Adipose tissue (tissue), 3 donors: Measurements from ENCODE around the gene MED15. TPM values are rescaled to one million over a fixed set of nuclear protein-coding genes. Genes with fewer than 3 reads are reported as not detected.

ENCODE experiments used
- polyA plus RNA-seq, 3 donors: library from polyadenylated mRNA; stranded (reverse); fragments of 200-250 nt; gene quantifications; one replicate each; pipeline ENCODE4 v1.2.3, GENCODE V29; 2013
- donor health status: healthy with polysubstance abuse.
- donor health status: Bipolar disorder and iron deficiency.
- donor health status: healthy.

MED15 gene
- polyA plus RNA-seq, 3 donors: 22.7 to 44.2 (median 42.4) TPM

Other genes with a start within 250 kb of the MED15 start
- gene RTN4R, start 239.3 kb upstream of the MED15 start, polyA plus RNA-seq: 1 to 10 TPM in 1 of 3 donors, under 1 TPM in 2; 0.22 to 7.2 (median 0.59) TPM
- 10 to 100 TPM; 46.6 to 75.2 (median 51.6) TPM for gene DGCR6L, start 187.6 kb upstream of the MED15 start, polyA plus RNA-seq
- 1 to 10 TPM; 2.3 to 4.5 (median 2.5) TPM for gene ZNF74, start 113.5 kb upstream of the MED15 start, polyA plus RNA-seq
- 1 to 10 TPM; 1.8 to 9.5 (median 3.7) TPM for gene SCARF2, start 69.8 kb upstream of the MED15 start, polyA plus RNA-seq
- gene KLHL22, start 11.8 kb upstream of the MED15 start, polyA plus RNA-seq: 10 to 100 TPM; 10.2 to 17.6 (median 15.0) TPM